HUDEP-2 (cell line): ENCODE measurements around the gene ABHD8.
A peak's percentile ranks its signal among the peaks of the same experiment; 100 is the strongest.

Source experiments
- DNase-seq, 76 experiments: peaks; one replicate each; lab custom pipeline; 2025; ENCODE audit not compliant: unreplicated experiment in 76 of 76; lab: John Stamatoyannopoulos, UW

The ABHD8 gene

GRCh38 chr19:17303167-17303939 is at the start of gene ABHD8:
Gene ABHD8 (minus strand): TSS chr19:17303425. CDS start chr19:17301616, 1,809 bp downstream.
- peak in 75 of 76 experiments; percentile 54 to 99 (median 97) for DNase-seq

GRCh38 chr19:17352608-17353280 is 49.5 kb upstream of the ABHD8 start:
- no peak for DNase-seq

- no peak for DNase-seq
These were observed 48.7 kb upstream of the ABHD8 start for GRCh38 chr19:17351815-17352435.

- no peak for DNase-seq
These were observed 45.5 kb upstream of the ABHD8 start for GRCh38 chr19:17348700-17349099.

GRCh38 chr19:17347877-17348276 is 44.7 kb upstream of the ABHD8 start:
- DNase-seq, result no peak

- DNase-seq, result no peak
These were observed 44.1 kb upstream of the ABHD8 start for GRCh38 chr19:17347361-17347760.

GRCh38 chr19:17346109-17346671 is 43.0 kb upstream of the ABHD8 start:
- DNase-seq, result peak in 63 of 76 experiments; percentile 6 to 82 (median 61)

- no peak for DNase-seq
These were observed 38.6 kb upstream of the ABHD8 start for GRCh38 chr19:17341845-17342244.

- DNase-seq, result no peak
These were observed 38.2 kb upstream of the ABHD8 start for GRCh38 chr19:17341386-17341785.

- DNase-seq, result no peak
These were observed 37.7 kb upstream of the ABHD8 start for GRCh38 chr19:17340871-17341357.

GRCh38 chr19:17340302-17340870 is 37.2 kb upstream of the ABHD8 start:
- peak in 72 of 76 experiments; percentile 10 to 97 (median 88) for DNase-seq

GRCh38 chr19:17339088-17339741 is 36.0 kb upstream of the ABHD8 start:
- DNase-seq, result peak in 53 of 76 experiments; percentile 10 to 74 (median 53)

- no peak for DNase-seq
These were observed 35.3 kb upstream of the ABHD8 start for GRCh38 chr19:17338433-17339078.

- DNase-seq, result peak in 59 of 76 experiments; percentile 5 to 65 (median 42)
These were observed 34.6 kb upstream of the ABHD8 start for GRCh38 chr19:17337675-17338432.

- DNase-seq, result peak; percentile 92 to 100 (median 99)
These were observed 33.8 kb upstream of the ABHD8 start, which contains the start of gene GTPBP3 for GRCh38 chr19:17336872-17337674. Gene GTPBP3 (plus strand): TSS chr19:17337553. CDS start chr19:17337612, 59 bp downstream.

- DNase-seq, result no peak
These were observed 32.4 kb upstream of the ABHD8 start for GRCh38 chr19:17335575-17335974.

- DNase-seq, result peak in 75 of 76 experiments; percentile 90 to 100 (median 99)
These were observed 31.5 kb upstream of the ABHD8 start, which contains the start of gene ANO8 for GRCh38 chr19:17334414-17335409. Gene ANO8 (minus strand): TSS chr19:17334855. CDS start chr19:17334670, 185 bp downstream.
